H9 (cell line): Measurements from ENCODE around the gene MED13L. TPM values are rescaled to one million over a fixed set of nuclear protein-coding genes. Genes with fewer than 3 reads are reported as not detected.

Source experiments
- DNase-seq: peaks from one replicate; pipeline ENCODE4 v3.0.0-alpha.2; 2017
- H2AFZ ChIP-seq: one replicate; pipeline ENCODE4 v1.6.1; 2013; ENCODE audit warnings: mild to moderate bottlenecking, low read length, control low read depth, moderate library complexity
- H2AK5ac ChIP-seq: 2 replicates; pipeline ENCODE4 v1.6.1; 2013; ENCODE audit warnings: low read length, control low read depth, mixed read lengths; ENCODE audit not compliant: insufficient read length
- H2BK120ac ChIP-seq: one replicate; pipeline ENCODE4 v1.6.1; 2013; ENCODE audit warnings: low read depth, mild to moderate bottlenecking, low read length, control low read depth, inconsistent platforms; ENCODE audit not compliant: poor library complexity, severe bottlenecking
- H2BK12ac ChIP-seq: 2 replicates; pipeline ENCODE4 v1.6.1; 2013; ENCODE audit warnings: low read length, control low read depth, mixed read lengths, low read depth; ENCODE audit not compliant: insufficient read length
- H2BK15ac ChIP-seq: 2 replicates; pipeline ENCODE4 v1.6.1; 2013; ENCODE audit warnings: low read depth, low read length, control low read depth
- H2BK20ac ChIP-seq: one replicate; pipeline ENCODE4 v1.6.1; 2013; ENCODE audit warnings: low read depth, mild to moderate bottlenecking, low read length, control low read depth, inconsistent platforms; ENCODE audit not compliant: poor library complexity, severe bottlenecking
- H2BK5ac ChIP-seq: 2 replicates; pipeline ENCODE4 v1.6.1; 2013; ENCODE audit warnings: low read length, control low read depth, mixed read lengths; ENCODE audit not compliant: insufficient read length
- H3K14ac ChIP-seq: 2 replicates; pipeline ENCODE4 v1.6.1; 2013; ENCODE audit warnings: low read length, control low read depth; ENCODE audit not compliant: insufficient read depth
- H3K18ac ChIP-seq: 2 replicates; pipeline ENCODE4 v1.6.1; 2013; ENCODE audit warnings: low read depth, mild to moderate bottlenecking, mixed read lengths, low read length, control low read depth; ENCODE audit not compliant: insufficient read length
- H3K23ac ChIP-seq: 2 replicates; pipeline ENCODE4 v1.6.1; 2013; ENCODE audit warnings: low read length, control low read depth, mixed read lengths, low read depth; ENCODE audit not compliant: insufficient read length
- H3K23me2 ChIP-seq: 2 replicates; pipeline ENCODE4 v1.6.1; 2013; ENCODE audit warnings: low read depth, mild to moderate bottlenecking, mixed read lengths, low read length, control low read depth; ENCODE audit not compliant: insufficient read length, poor library complexity, severe bottlenecking
- H3K27ac ChIP-seq: 2 replicates; pipeline ENCODE4 v1.5.1; 2013; ENCODE audit warnings: low read length, control low read depth, mixed read lengths, low read depth; ENCODE audit not compliant: insufficient read length
- H3K27me3 ChIP-seq: 2 replicates; pipeline ENCODE4 v1.6.1; 2013; ENCODE audit warnings: low read length, control low read depth, inconsistent platforms; ENCODE audit not compliant: insufficient read depth
- H3K4ac ChIP-seq: 2 replicates; pipeline ENCODE4 v1.6.1; 2013; ENCODE audit warnings: low read depth, mild to moderate bottlenecking, control low read depth, inconsistent platforms, low read length, moderate library complexity
- H3K4me1 ChIP-seq: 2 replicates; pipeline ENCODE4 v1.6.1; 2013; ENCODE audit warnings: low read length, control low read depth, inconsistent platforms; ENCODE audit not compliant: insufficient read depth
- H3K4me2 ChIP-seq: 2 replicates; pipeline ENCODE4 v1.6.1; 2013; ENCODE audit warnings: low read length, control low read depth, mixed read lengths; ENCODE audit not compliant: insufficient read length, insufficient read depth
- H3K56ac ChIP-seq: 2 replicates; pipeline ENCODE4 v1.6.1; 2013; ENCODE audit warnings: low read depth, mild to moderate bottlenecking, mixed read lengths, low read length, control low read depth; ENCODE audit not compliant: insufficient read length
- H3K79me1 ChIP-seq: 2 replicates; pipeline ENCODE4 v1.6.1; 2013; ENCODE audit warnings: low read depth, mild to moderate bottlenecking, moderate library complexity, low read length, control low read depth, inconsistent platforms; ENCODE audit not compliant: insufficient read depth, poor library complexity, severe bottlenecking
- H3K79me2 ChIP-seq: 2 replicates; pipeline ENCODE4 v1.6.1; 2013; ENCODE audit warnings: low read length, control low read depth, inconsistent platforms; ENCODE audit not compliant: insufficient read depth
- H3K9ac ChIP-seq: 2 replicates; pipeline ENCODE4 v1.6.1; 2013; ENCODE audit warnings: low read length, control low read depth, mixed read lengths; ENCODE audit not compliant: insufficient read length; ENCODE audit errors: extremely low read depth
- H3K9me3 ChIP-seq: one replicate; pipeline ENCODE4 v1.6.1; 2013; ENCODE audit warnings: low read depth, low read length, inconsistent platforms; ENCODE audit not compliant: control insufficient read depth
- H3T11ph ChIP-seq: one replicate; pipeline ENCODE4 v1.6.1; 2013; ENCODE audit warnings: mild to moderate bottlenecking, low read length, control low read depth, inconsistent platforms
- H4K20me1 ChIP-seq: one replicate; pipeline ENCODE4 v1.6.1; 2013; ENCODE audit not compliant: control insufficient read depth, insufficient read length, insufficient read depth
- H4K5ac ChIP-seq: 2 replicates; pipeline ENCODE4 v1.6.1; 2013; ENCODE audit warnings: low read depth, mild to moderate bottlenecking, mixed read lengths, low read length, control low read depth; ENCODE audit not compliant: insufficient read length
- H4K8ac ChIP-seq: replicated peaks from 2 replicates; pipeline ENCODE4 v1.6.1; 2013; ENCODE audit warnings: low read length, control low read depth, mixed read lengths, low read depth; ENCODE audit not compliant: insufficient read length
- H4K91ac ChIP-seq: 2 replicates; pipeline ENCODE4 v1.6.1; 2013; ENCODE audit warnings: low read depth, mild to moderate bottlenecking, moderate library complexity, mixed read lengths, low read length, control low read depth; ENCODE audit not compliant: insufficient read length
- H3K27ac Mint-ChIP-seq, 3 experiments: 2 replicates in 2 of 3; 3 replicates in 1 of 3; pipeline ENCODE4 v1.8.0; 2020 to 2021; ENCODE audit warnings: mixed read lengths in 3 of 3, mild to moderate bottlenecking in 1 of 3, moderate library complexity in 1 of 3
- H3K27me3 Mint-ChIP-seq: 2 replicates; pipeline ENCODE4 v1.8.0; 2021; ENCODE audit warnings: low read depth, mild to moderate bottlenecking, moderate library complexity, mixed read lengths
- H3K36me3 Mint-ChIP-seq, 3 experiments: 2 replicates in 2 of 3; 3 replicates in 1 of 3; pipeline ENCODE4 v1.8.0; 2020 to 2021; ENCODE audit warnings: low read depth in 3 of 3, mixed read lengths in 3 of 3; ENCODE audit not compliant: insufficient read depth in 1 of 3
- H3K4me1 Mint-ChIP-seq, 2 experiments: 2 replicates each; pipeline ENCODE4 v1.8.0; 2020; ENCODE audit warnings: mixed read lengths in 2 of 2
- H3K4me3 Mint-ChIP-seq, 2 experiments: 2 replicates in 1 of 2; 3 replicates in 1 of 2; pipeline ENCODE4 v1.8.0; 2020 to 2021; ENCODE audit warnings: mild to moderate bottlenecking in 2 of 2, mixed read lengths in 2 of 2, moderate library complexity in 1 of 2
- H3K9me3 Mint-ChIP-seq, 2 experiments: 2 replicates in 1 of 2; 3 replicates in 1 of 2; pipeline ENCODE4 v1.8.0; 2020; ENCODE audit warnings: mild to moderate bottlenecking in 2 of 2, mixed read lengths in 2 of 2, moderate library complexity in 1 of 2
- CTCF ChIP-seq: fragments of 200-600 bp; sonication (generic); conservative IDR thresholded peaks from 3 replicates; pipeline ENCODE4 v1.8.0; 2021; ENCODE audit warnings: antibody characterized with exemption, mild to moderate bottlenecking
- WGBS: extraction: QIAGEN DNeasy Blood & Tissue Kit; methylation state at CpG from one replicate; pipeline ENCODE4 v1.1.7; 2013; ENCODE audit warnings: missing lambda C conversion rate, low lambda C conversion rate, mixed read lengths; ENCODE audit not compliant: insufficient read length; ENCODE audit errors: extremely low coverage; 5-methylcytosine and 5-hydroxymethylcytosine counted together
- total RNA-seq: library from RNA; stranded (reverse); gene quantifications from 2 replicates; pipeline ENCODE4 v1.2.1, GENCODE V29; 2021

Gene MED13L
- total RNA-seq, 1 experiment from 2014 or later = 52.4 TPM

GRCh38 chr12:116323406-116324386 lies 46.2 kb upstream of the MED13L start:
- Histone ChIP-seq H3K14ac (no peak overlapping the region), H3K4ac (no peak overlapping the region), H2AK5ac (no peak overlapping the region), H3K23ac (no peak overlapping the region), H3K18ac (no peak overlapping the region), H3K23me2 (no peaks in the 10 kb centered on the region), H3K9ac (no peak overlapping the region), H2BK15ac (no peak overlapping the region), H3K79me2 (no peaks in the 10 kb centered on the region), H4K5ac (no peak overlapping the region), H4K8ac (no peak overlapping the region), H3K27me3 (no peaks in the 10 kb centered on the region), H3K56ac (no peak overlapping the region), H2BK12ac (no peak overlapping the region), H3T11ph (no peak overlapping the region), H2BK20ac (no peak overlapping the region), H3K27ac (no peak overlapping the region), H4K20me1 (no peaks in the 10 kb centered on the region), H2BK120ac (no peak overlapping the region), H3K9me3 (no peaks in the 10 kb centered on the region), H3K4me1 (no peaks in the 10 kb centered on the region), H3K4me2 (no peak overlapping the region), H3K79me1 (no peaks in the 10 kb centered on the region), H2BK5ac (no peak overlapping the region), H2AFZ (no peak overlapping the region), H4K91ac (no peak overlapping the region)
- TF ChIP-seq CTCF = no peak
- DNase-seq = no peak
- H3K9me3 Mint-ChIP-seq = peaks cover 0 to 2% of the 10 kb centered on the region in 2 experiments; a peak in 1 of 5 replicates
- H3K27me3 Mint-ChIP-seq = peaks cover 6% of the 10 kb centered on the region
- 0 out of 4 replicates have a peak, but pooled peaks cover 0 to 5% of the 10 kb centered on the region in 2 experiments for H3K4me1 Mint-ChIP-seq
- no peak overlapping the region; a peak in 1 of 7 replicates for H3K27ac Mint-ChIP-seq
- no CpG with 5 or more reads among the region's 10 CpGs for WGBS
- H3K4me3 Mint-ChIP-seq = no peak overlapping the region
- no peaks in the 10 kb centered on the region for H3K36me3 Mint-ChIP-seq
